CD4-positive, CD25-positive, alpha-beta regulatory T cell (primary cell): Measurements from ENCODE around the gene PLBD2. TPM values are rescaled to one million over a fixed set of nuclear protein-coding genes. Genes with fewer than 3 reads are reported as not detected.

Experiments
- ATAC-seq, 2 donors: fragments of 150-1000 bp; cut with Tn5 transposase; one replicate each; pipeline ENCODE4 v1.10.0; 2021; ENCODE audit warnings: low read depth in 2 of 2, moderate number of reproducible peaks in 2 of 2, moderate library complexity in 1 of 2
- DNase-seq, 3 donors: peaks; one replicate each; pipeline versions ENCODE4 v3.0.0 to v3.0.0-alpha.2; 2012 to 2022; ENCODE audit warnings: mixed read lengths in 1 of 3
- H3K27ac ChIP-seq: one replicate; pipeline ENCODE4 v1.7.0; 2013; ENCODE audit warnings: mild to moderate bottlenecking, low read length; ENCODE audit not compliant: insufficient read depth, poor library complexity, severe bottlenecking
- H3K27me3 ChIP-seq: one replicate; pipeline ENCODE4 v1.7.0; 2013; ENCODE audit warnings: low read length; ENCODE audit not compliant: control insufficient read depth, insufficient read depth
- H3K36me3 ChIP-seq: one replicate; pipeline ENCODE4 v1.7.0; 2013; ENCODE audit warnings: mild to moderate bottlenecking, low read length, moderate library complexity; ENCODE audit not compliant: control insufficient read depth, insufficient read depth
- H3K4me1 ChIP-seq: 2 replicates; pipeline ENCODE4 v1.7.0; 2013; ENCODE audit warnings: mild to moderate bottlenecking, low read length; ENCODE audit not compliant: insufficient read depth, control insufficient read depth, poor library complexity, severe bottlenecking
- H3K4me3 ChIP-seq: one replicate; pipeline ENCODE4 v1.7.0; 2013; ENCODE audit warnings: low read depth, mild to moderate bottlenecking, low read length, moderate library complexity
- H3K9me3 ChIP-seq, 2 experiments: 1 replicate in 1 of 2; 2 replicates in 1 of 2; pipeline ENCODE4 v1.7.0; 2013; ENCODE audit warnings: low read length in 2 of 2, mild to moderate bottlenecking in 1 of 2, moderate library complexity in 1 of 2; ENCODE audit not compliant: control insufficient read depth in 2 of 2
- H3K27ac Mint-ChIP-seq, 3 donors: one replicate each; pipeline ENCODE4 v1.8.0; 2020 to 2022; ENCODE audit warnings: mild to moderate bottlenecking in 3 of 3, mixed read lengths in 3 of 3, moderate library complexity in 2 of 3
- H3K27me3 Mint-ChIP-seq: one replicate; pipeline ENCODE4 v1.8.0; 2022; ENCODE audit warnings: mild to moderate bottlenecking, mixed read lengths
- H3K36me3 Mint-ChIP-seq: one replicate; pipeline ENCODE4 v1.8.0; 2020; ENCODE audit warnings: mixed read lengths
- H3K4me1 Mint-ChIP-seq, 4 donors: one replicate each; pipeline ENCODE4 v1.8.0; 2020 to 2022; ENCODE audit warnings: mixed read lengths in 4 of 4, mild to moderate bottlenecking in 1 of 4
- H3K4me3 Mint-ChIP-seq, 4 donors: one replicate each; pipeline ENCODE4 v1.8.0; 2020 to 2022; ENCODE audit warnings: mild to moderate bottlenecking in 4 of 4, mixed read lengths in 4 of 4, moderate library complexity in 3 of 4
- H3K9me3 Mint-ChIP-seq, 7 donors: one replicate each; pipeline ENCODE4 v1.8.0; 2020 to 2022; ENCODE audit warnings: mixed read lengths in 7 of 7, mild to moderate bottlenecking in 3 of 7, moderate library complexity in 2 of 7
- polyA plus RNA-seq, 4 donors: library from polyadenylated mRNA; unstranded; fragments of 300-500 nt; fragmentation: Illumina TruSeq; gene quantifications; one replicate each; pipeline ENCODE4 v1.2.3, GENCODE V29; 2021
- total RNA-seq: library from RNA; stranded (reverse); gene quantifications from one replicate; pipeline ENCODE4 v1.2.3, GENCODE V29; 2022

Gene PLBD2
- total RNA-seq: 14.4 TPM
- 1 to 10 TPM; 4.9 to 7.0 (median 6.2) TPM for polyA plus RNA-seq

- Histone ChIP-seq H3K4me1 (peaks cover 20% of the 10 kb centered on the region), H3K27ac (peak within 1 kb of the TSS; percentile 79), H3K9me3 (no peaks in the 10 kb centered on the region), H3K4me3 (peak within 1 kb of the TSS; percentile 61), H3K27me3 (no peaks in the 10 kb centered on the region), H3K36me3 (no peaks in the 10 kb centered on the region)
- DNase-seq (peak; percentile 91 to 96 (median 94)), ATAC-seq (peak; percentile 91 to 95)
- Mint-ChIP-seq H3K4me3 (peak within 1 kb of the TSS; percentile 86 to 94 (median 92)), H3K36me3 (no peaks in the 10 kb centered on the region), H3K9me3 (no peaks in the 10 kb centered on the region), H3K27me3 (peaks cover 10% of the 10 kb centered on the region), H3K4me1 (peaks cover 5 to 26% (median 11%) of the 10 kb centered on the region in 4 donors), H3K27ac (peak within 1 kb of the TSS; percentile 86 to 97 (median 92))
Observed at GRCh38 chr12:113358381-113359132, at the start of gene PLBD2. TSS of gene PLBD2 (plus strand) at chr12:113358587. CDS start at chr12:113358601, 14 bp downstream.

- DNase-seq (peak in 1 of 3 donors; percentile 24), ATAC-seq (peak in 1 of 2 donors; percentile 10)
- H3K9me3 ChIP-seq: no peaks in the 10 kb centered on the region
- no peak overlapping the region for H3K27ac ChIP-seq
- peaks cover 73% of the 10 kb centered on the region for H3K36me3 ChIP-seq
- peak overlapping the region in 1 of 3 donors; percentile 7 for H3K27ac Mint-ChIP-seq
- no peaks in the 10 kb centered on the region for H3K27me3 Mint-ChIP-seq
- H3K4me3 ChIP-seq: no peak overlapping the region
- H3K27me3 ChIP-seq: no peaks in the 10 kb centered on the region
- peaks cover 0 to 4% (median 2%) of the 10 kb centered on the region in 4 donors for H3K4me1 Mint-ChIP-seq
- H3K4me3 Mint-ChIP-seq: peak overlapping the region in 1 of 4 donors; percentile 77
- peaks cover 38% of the 10 kb centered on the region for H3K36me3 Mint-ChIP-seq
- H3K4me1 ChIP-seq: no peaks in the 10 kb centered on the region
- H3K9me3 Mint-ChIP-seq: no peaks in the 10 kb centered on the region
Observed at GRCh38 chr12:113310489-113310888, 47.9 kb upstream of the PLBD2 start.

- Histone ChIP-seq H3K4me3 (no peak overlapping the region), H3K36me3 (peaks cover 80% of the 10 kb centered on the region), H3K4me1 (no peaks in the 10 kb centered on the region), H3K9me3 (no peaks in the 10 kb centered on the region), H3K27me3 (no peaks in the 10 kb centered on the region), H3K27ac (no peak overlapping the region)
- Mint-ChIP-seq H3K36me3 (peaks cover 47% of the 10 kb centered on the region), H3K9me3 (no peaks in the 10 kb centered on the region), H3K4me1 (peaks cover 0 to 11% (median 7%) of the 10 kb centered on the region in 4 donors), H3K4me3 (peak overlapping the region in 1 of 4 donors; percentile 9), H3K27me3 (no peaks in the 10 kb centered on the region), H3K27ac (no peak overlapping the region)
- DNase-seq (no peak), ATAC-seq (no peak)
Observed at GRCh38 chr12:113314121-113314529, 44.3 kb upstream of the PLBD2 start.

GRCh38 chr12:113315358-113315757, 43.0 kb upstream of the PLBD2 start:
- Histone ChIP-seq H3K36me3 (peaks cover 81% of the 10 kb centered on the region), H3K4me1 (no peaks in the 10 kb centered on the region), H3K4me3 (no peak overlapping the region), H3K27me3 (no peaks in the 10 kb centered on the region), H3K27ac (no peak overlapping the region), H3K9me3 (no peaks in the 10 kb centered on the region)
- no peak overlapping the region for H3K27ac Mint-ChIP-seq
- H3K36me3 Mint-ChIP-seq: peaks cover 56% of the 10 kb centered on the region
- H3K4me3 Mint-ChIP-seq: peak overlapping the region in 1 of 4 donors; percentile 35
- no peaks in the 10 kb centered on the region for H3K27me3 Mint-ChIP-seq
- ATAC-seq (no peak), DNase-seq (no peak)
- H3K9me3 Mint-ChIP-seq: no peaks in the 10 kb centered on the region
- peaks cover 0 to 11% (median 7%) of the 10 kb centered on the region in 4 donors for H3K4me1 Mint-ChIP-seq

- Histone ChIP-seq H3K9me3 (no peaks in the 10 kb centered on the region), H3K27ac (no peak overlapping the region), H3K36me3 (peaks cover 85% of the 10 kb centered on the region), H3K27me3 (no peaks in the 10 kb centered on the region), H3K4me3 (no peak overlapping the region), H3K4me1 (no peaks in the 10 kb centered on the region)
- no peak overlapping the region for H3K4me3 Mint-ChIP-seq
- H3K9me3 Mint-ChIP-seq: no peaks in the 10 kb centered on the region
- peaks cover 50% of the 10 kb centered on the region for H3K36me3 Mint-ChIP-seq
- no peaks in the 10 kb centered on the region for H3K27me3 Mint-ChIP-seq
- peaks cover 0 to 11% (median 5%) of the 10 kb centered on the region in 4 donors for H3K4me1 Mint-ChIP-seq
- DNase-seq (no peak), ATAC-seq (no peak)
- no peak overlapping the region for H3K27ac Mint-ChIP-seq
Observed at GRCh38 chr12:113316155-113316554, 42.2 kb upstream of the PLBD2 start.

GRCh38 chr12:113317122-113317521, 41.3 kb upstream of the PLBD2 start:
- peaks cover 83% of the 10 kb centered on the region for H3K36me3 ChIP-seq
- H3K4me1 ChIP-seq: no peaks in the 10 kb centered on the region
- peaks cover 1 to 12% (median 7%) of the 10 kb centered on the region in 4 donors for H3K4me1 Mint-ChIP-seq
- H3K9me3 ChIP-seq: no peaks in the 10 kb centered on the region
- ATAC-seq: no peak
- no peak overlapping the region for H3K27ac Mint-ChIP-seq
- H3K27ac ChIP-seq: no peak overlapping the region
- H3K9me3 Mint-ChIP-seq: no peaks in the 10 kb centered on the region
- H3K4me3 Mint-ChIP-seq: no peak overlapping the region
- H3K27me3 ChIP-seq: no peaks in the 10 kb centered on the region
- H3K27me3 Mint-ChIP-seq: no peaks in the 10 kb centered on the region
- no peak for DNase-seq
- H3K4me3 ChIP-seq: no peak overlapping the region
- peaks cover 44% of the 10 kb centered on the region for H3K36me3 Mint-ChIP-seq

GRCh38 chr12:113318046-113318656, 40.2 kb upstream of the PLBD2 start:
- peaks cover 81% of the 10 kb centered on the region for H3K36me3 ChIP-seq
- no peaks in the 10 kb centered on the region for H3K9me3 ChIP-seq
- no peak overlapping the region for H3K27ac ChIP-seq
- Mint-ChIP-seq H3K4me3 (peak overlapping the region in 1 of 4 donors; percentile 38), H3K4me1 (peaks cover 4 to 15% (median 13%) of the 10 kb centered on the region in 4 donors), H3K27me3 (no peaks in the 10 kb centered on the region), H3K27ac (peak overlapping the region in 2 of 3 donors; percentile 2 to 68), H3K9me3 (no peaks in the 10 kb centered on the region), H3K36me3 (peaks cover 48% of the 10 kb centered on the region)
- ATAC-seq: no peak
- no peaks in the 10 kb centered on the region for H3K27me3 ChIP-seq
- no peak overlapping the region for H3K4me3 ChIP-seq
- no peak for DNase-seq
- H3K4me1 ChIP-seq: no peaks in the 10 kb centered on the region
